Mucosa of rectum (tissue), 2 donors: ENCODE data around the gene GABRG3.

Source experiments
- H3K27ac ChIP-seq, 2 donors: one replicate each; pipeline ENCODE4 v1.7.0; 2013; ENCODE audit warnings: inconsistent platforms in 2 of 2, low read depth in 2 of 2, low read length in 2 of 2
- H3K27me3 ChIP-seq, 2 donors: one replicate each; pipeline ENCODE4 v1.7.0; 2013; ENCODE audit warnings: low read length in 2 of 2; ENCODE audit not compliant: control insufficient read depth in 2 of 2, insufficient read depth in 2 of 2
- H3K36me3 ChIP-seq, 2 donors: one replicate each; pipeline ENCODE4 v1.7.0; 2013; ENCODE audit warnings: low read length in 2 of 2; ENCODE audit not compliant: control insufficient read depth in 2 of 2, insufficient read depth in 2 of 2
- H3K4me1 ChIP-seq, 2 donors: one replicate each; pipeline ENCODE4 v1.7.0; 2013; ENCODE audit warnings: low read length in 2 of 2, mild to moderate bottlenecking in 1 of 2; ENCODE audit not compliant: control insufficient read depth in 2 of 2, insufficient read depth in 2 of 2
- H3K4me3 ChIP-seq, 2 donors: one replicate each; pipeline ENCODE4 v1.7.0; 2013; ENCODE audit warnings: low read length in 2 of 2
- H3K9ac ChIP-seq, 2 donors: one replicate each; pipeline ENCODE4 v1.7.0; 2013; ENCODE audit warnings: low read length in 2 of 2, low read depth in 1 of 2, mild to moderate bottlenecking in 1 of 2
- H3K9me3 ChIP-seq, 2 donors: one replicate each; pipeline ENCODE4 v1.7.0; 2013; ENCODE audit warnings: low read length in 2 of 2; ENCODE audit not compliant: control insufficient read depth in 2 of 2
- donor health status: healthy.
- donor health status: Normal muscosa, but diverticular disease.

Gene GABRG3

GRCh38 chr15:27222479-27222878 is 251.5 kb downstream of the GABRG3 start:
- no peak overlapping the region for H3K27ac ChIP-seq
- peaks cover 4 to 7% of the 10 kb centered on the region in 2 donors for H3K9me3 ChIP-seq
- H3K4me3 ChIP-seq = no peak overlapping the region

GRCh38 chr15:27223179-27223578 is 252.2 kb downstream of the GABRG3 start:
- H3K9ac ChIP-seq = no peak overlapping the region
- H3K36me3 ChIP-seq = no peaks in the 10 kb centered on the region
- H3K4me1 ChIP-seq = no peaks in the 10 kb centered on the region
- H3K27ac ChIP-seq = no peak overlapping the region
- no peak overlapping the region for H3K4me3 ChIP-seq
- H3K9me3 ChIP-seq = peaks cover 4 to 7% of the 10 kb centered on the region in 2 donors
- no peaks in the 10 kb centered on the region for H3K27me3 ChIP-seq

More at GRCh38 chr15:27222479-27222878, 251.5 kb downstream of the GABRG3 start:
- Histone ChIP-seq H3K36me3 (no peaks in the 10 kb centered on the region), H3K9ac (no peak overlapping the region), H3K27me3 (no peaks in the 10 kb centered on the region), H3K4me1 (no peaks in the 10 kb centered on the region)

GRCh38 chr15:27231811-27232210 is 260.8 kb downstream of the GABRG3 start:
- Histone ChIP-seq H3K27ac (no peak overlapping the region), H3K9me3 (peaks cover 0 to 3% of the 10 kb centered on the region in 2 donors), H3K4me3 (no peak overlapping the region), H3K27me3 (no peaks in the 10 kb centered on the region), H3K4me1 (no peaks in the 10 kb centered on the region), H3K9ac (no peak overlapping the region), H3K36me3 (no peaks in the 10 kb centered on the region)

GRCh38 chr15:27232876-27233275 is 261.9 kb downstream of the GABRG3 start:
- H3K4me1 ChIP-seq = no peaks in the 10 kb centered on the region
- no peaks in the 10 kb centered on the region for H3K27me3 ChIP-seq
- H3K36me3 ChIP-seq = no peaks in the 10 kb centered on the region
- H3K27ac ChIP-seq = no peak overlapping the region
- H3K9ac ChIP-seq = no peak overlapping the region
- H3K4me3 ChIP-seq = no peak overlapping the region
- peaks cover 0 to 3% of the 10 kb centered on the region in 2 donors for H3K9me3 ChIP-seq

DNA sequence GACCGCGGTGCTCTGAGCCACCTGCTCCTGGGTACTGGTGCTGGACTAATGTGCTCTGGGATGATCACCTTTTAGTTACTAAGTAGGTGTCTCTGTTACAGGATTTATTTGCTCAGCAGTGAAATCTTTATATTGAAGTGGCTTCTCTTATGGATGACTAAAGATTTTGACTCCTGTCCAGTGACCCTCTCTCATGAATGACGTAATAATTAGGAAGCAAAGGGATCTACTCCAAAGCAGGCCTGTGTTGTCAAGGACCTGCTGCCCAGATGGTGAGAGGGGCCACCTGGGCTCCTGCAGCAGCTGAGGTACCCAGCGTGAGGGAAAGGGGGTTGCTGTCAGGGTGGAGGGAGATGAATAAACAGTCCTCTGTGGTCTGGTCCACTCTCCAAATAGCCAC is 263.6 kb downstream of the GABRG3 start:
- Histone ChIP-seq H3K4me3 (no peak overlapping the region), H3K27me3 (no peaks in the 10 kb centered on the region), H3K36me3 (no peaks in the 10 kb centered on the region), H3K9me3 (peaks cover 0 to 3% of the 10 kb centered on the region in 2 donors), H3K27ac (no peak overlapping the region), H3K9ac (no peak overlapping the region), H3K4me1 (no peaks in the 10 kb centered on the region)

- H3K4me3 ChIP-seq = no peak overlapping the region
- H3K4me1 ChIP-seq = no peaks in the 10 kb centered on the region
- peaks cover 0 to 3% of the 10 kb centered on the region in 2 donors for H3K9me3 ChIP-seq
- no peak overlapping the region for H3K27ac ChIP-seq
- H3K9ac ChIP-seq = no peak overlapping the region
- no peaks in the 10 kb centered on the region for H3K27me3 ChIP-seq
- H3K36me3 ChIP-seq = no peaks in the 10 kb centered on the region
Observed at GRCh38 chr15:27235161-27235560, 264.2 kb downstream of the GABRG3 start.

DNA sequence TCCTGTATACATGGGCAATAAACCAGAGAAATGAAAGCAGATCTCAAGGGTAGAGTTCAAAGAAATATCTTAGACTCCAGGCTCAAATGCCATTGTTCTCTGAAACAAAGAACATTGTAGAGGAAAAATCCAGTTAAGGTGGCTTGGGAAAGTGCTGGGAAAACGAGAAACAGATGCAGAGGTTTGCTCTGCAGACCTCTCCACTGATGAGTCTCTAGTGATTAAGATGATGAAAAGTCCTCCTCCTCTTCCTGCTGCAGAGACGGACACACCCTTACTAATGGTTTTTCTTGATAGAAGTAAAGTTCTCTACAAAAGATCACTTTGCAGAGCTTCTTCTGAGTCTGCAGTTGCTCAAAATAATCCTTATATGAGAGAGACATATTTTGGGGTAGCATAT is 264.7 kb downstream of the GABRG3 start:
- Histone ChIP-seq H3K36me3 (no peaks in the 10 kb centered on the region), H3K4me3 (no peak overlapping the region), H3K27me3 (no peaks in the 10 kb centered on the region), H3K4me1 (no peaks in the 10 kb centered on the region), H3K27ac (no peak overlapping the region), H3K9ac (no peak overlapping the region), H3K9me3 (peaks cover 0 to 3% of the 10 kb centered on the region in 2 donors)

DNA sequence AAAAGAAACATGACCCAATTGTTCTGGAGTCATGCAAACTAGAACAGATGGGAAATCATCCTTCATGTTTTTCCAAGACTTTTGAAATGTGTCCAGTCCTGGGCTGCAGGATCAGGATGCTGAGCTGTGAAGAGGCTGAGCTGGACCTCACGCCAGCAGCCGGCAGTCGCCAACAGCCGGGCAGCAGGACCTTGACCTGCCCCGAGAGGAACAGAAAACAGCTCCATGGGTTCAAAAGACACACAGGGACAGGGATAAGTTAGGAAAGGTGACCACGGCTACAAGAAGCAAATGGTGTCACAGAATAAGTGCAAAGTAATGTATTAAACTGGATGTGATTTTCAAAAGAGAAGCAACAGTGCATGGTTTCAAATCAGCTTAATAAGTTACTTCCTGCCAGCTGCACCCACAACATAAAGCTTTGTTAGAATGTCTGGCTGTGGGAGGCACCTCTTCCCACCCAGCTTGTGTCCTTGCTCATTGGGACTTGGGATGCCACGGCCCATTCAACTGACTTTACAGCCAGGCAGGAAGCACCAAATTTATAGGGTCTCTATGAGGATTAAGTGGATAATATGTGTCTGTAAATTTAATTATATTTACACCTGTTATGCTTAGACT is 266.4 kb downstream of the GABRG3 start:
- H3K36me3 ChIP-seq = no peaks in the 10 kb centered on the region
- peaks cover 0 to 3% of the 10 kb centered on the region in 2 donors for H3K9me3 ChIP-seq
- no peak overlapping the region for H3K9ac ChIP-seq
- H3K27me3 ChIP-seq = no peaks in the 10 kb centered on the region
- no peak overlapping the region for H3K4me3 ChIP-seq
- H3K4me1 ChIP-seq = no peaks in the 10 kb centered on the region
- no peak overlapping the region for H3K27ac ChIP-seq

DNA sequence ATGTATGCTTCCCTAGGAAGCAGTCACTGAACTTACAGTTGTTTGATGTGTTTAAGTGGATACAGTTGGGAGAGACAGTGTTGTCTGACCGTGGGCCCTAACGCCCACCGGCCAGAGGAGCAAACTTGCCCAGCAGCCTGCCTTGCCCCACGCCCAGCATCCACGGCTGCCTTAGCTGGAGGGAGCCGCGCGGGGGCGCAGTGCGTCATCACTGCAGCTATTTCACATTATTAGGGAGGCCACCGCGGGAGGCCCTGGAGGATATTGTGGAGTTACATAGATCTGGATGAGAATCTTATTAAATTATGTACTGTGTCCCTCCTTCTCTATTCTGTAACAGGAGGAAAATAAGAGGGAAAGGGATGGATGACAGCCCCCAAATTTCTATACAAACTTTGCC is 267.2 kb downstream of the GABRG3 start:
- Histone ChIP-seq H3K9me3 (peaks cover 0 to 3% of the 10 kb centered on the region in 2 donors), H3K9ac (no peak overlapping the region), H3K27me3 (no peaks in the 10 kb centered on the region), H3K27ac (no peak overlapping the region), H3K36me3 (no peaks in the 10 kb centered on the region), H3K4me3 (no peak overlapping the region), H3K4me1 (no peaks in the 10 kb centered on the region)

GRCh38 chr15:27238707-27239423 is 267.9 kb downstream of the GABRG3 start:
- Histone ChIP-seq H3K9ac (no peak overlapping the region), H3K4me1 (no peaks in the 10 kb centered on the region), H3K4me3 (no peak overlapping the region), H3K36me3 (no peaks in the 10 kb centered on the region), H3K27me3 (no peaks in the 10 kb centered on the region), H3K27ac (no peak overlapping the region), H3K9me3 (peaks cover 0 to 3% of the 10 kb centered on the region in 2 donors)
